SH-SY5Y (cell line): Measurements from ENCODE around the gene CDK3.

Source experiments
- GATA2 ChIP-seq: IDR thresholded peaks from 2 replicates; pipeline ENCODE4 v1.6.1; 2011; ENCODE audit warnings: mild to moderate bottlenecking, low read depth, low read length
- GATA3 ChIP-seq: IDR thresholded peaks from 2 replicates; pipeline ENCODE4 v1.6.1; 2011; ENCODE audit warnings: low read depth, mild to moderate bottlenecking, low read length, moderate library complexity

DNA sequence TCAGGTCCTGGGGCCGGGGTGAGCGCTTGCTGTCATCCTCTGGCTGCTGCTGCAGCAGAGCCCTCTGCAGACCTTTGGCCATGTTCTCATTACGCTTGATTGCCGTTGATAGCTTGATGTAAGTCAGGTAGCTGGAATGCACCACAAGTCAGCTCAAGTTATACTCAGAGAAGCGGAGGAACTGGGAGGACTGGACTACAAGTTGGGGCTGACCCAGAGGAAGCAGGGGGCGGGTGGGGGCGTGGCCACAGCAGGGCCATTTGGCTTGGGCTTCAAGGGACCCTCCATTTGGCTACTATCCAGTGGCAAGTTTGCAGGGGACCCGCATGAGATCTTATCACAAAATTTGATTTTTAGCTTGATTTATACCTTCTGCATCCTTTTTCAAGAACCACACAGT lies 45.4 kb downstream of the CDK3 start:
- TF ChIP-seq GATA3: no peak
- TF ChIP-seq GATA2: peak; percentile 55
